Natural killer cell (primary cell): ENCODE data around the gene PDE11A. TPM values are rescaled to one million over a fixed set of nuclear protein-coding genes. Genes with fewer than 3 reads are reported as not detected.

Experiments
- ATAC-seq, 3 donors: fragments of 150-1000 bp in 2 of 3; fragments of 200-7000 bp in 1 of 3; cut with Tn5 transposase; 1 replicate in 1 of 3; 2 replicates in 2 of 3; pipeline ENCODE4 v1.10.0; 2021; ENCODE audit warnings: mild to moderate bottlenecking in 2 of 3, moderate library complexity in 2 of 3
- DNase-seq, 2 donors: peaks; one replicate each; pipeline versions ENCODE4 v3.0.0 to v3.0.0-alpha.2; 2013 to 2021; ENCODE audit warnings: mixed read lengths in 1 of 2
- H3K27ac ChIP-seq: one replicate; pipeline ENCODE4 v1.5.1; 2013; ENCODE audit warnings: mild to moderate bottlenecking, low read length
- H3K27me3 ChIP-seq: one replicate; pipeline ENCODE4 v1.6.1; 2013; ENCODE audit warnings: low read length; ENCODE audit not compliant: control insufficient read depth, insufficient read depth
- H3K36me3 ChIP-seq: one replicate; pipeline ENCODE4 v1.6.1; 2013; ENCODE audit warnings: low read length; ENCODE audit not compliant: control insufficient read depth, insufficient read depth
- H3K4me1 ChIP-seq: one replicate; pipeline ENCODE4 v1.6.1; 2013; ENCODE audit warnings: low read length; ENCODE audit not compliant: control insufficient read depth, insufficient read depth
- H3K4me3 ChIP-seq: one replicate; pipeline ENCODE4 v1.5.1; 2013; ENCODE audit warnings: low read length
- H3K9me3 ChIP-seq: one replicate; pipeline ENCODE4 v1.6.1; 2013; ENCODE audit warnings: low read length; ENCODE audit not compliant: control insufficient read depth, insufficient read depth
- H3K27ac Mint-ChIP-seq, 2 donors: one replicate each; pipeline ENCODE4 v1.8.0; 2022; ENCODE audit warnings: mild to moderate bottlenecking in 2 of 2, mixed read lengths in 2 of 2, moderate library complexity in 1 of 2
- H3K27me3 Mint-ChIP-seq, 2 donors: one replicate each; pipeline ENCODE4 v1.8.0; 2022; ENCODE audit warnings: low read depth in 2 of 2, mixed read lengths in 2 of 2
- H3K36me3 Mint-ChIP-seq: one replicate; pipeline ENCODE4 v1.8.0; 2022; ENCODE audit warnings: mixed read lengths
- H3K4me1 Mint-ChIP-seq, 2 donors: one replicate each; pipeline ENCODE4 v1.8.0; 2022; ENCODE audit warnings: mixed read lengths in 2 of 2
- H3K4me3 Mint-ChIP-seq: one replicate; pipeline ENCODE4 v1.8.0; 2022; ENCODE audit warnings: mild to moderate bottlenecking, moderate library complexity, mixed read lengths
- H3K9me3 Mint-ChIP-seq, 2 donors: one replicate each; pipeline ENCODE4 v1.8.0; 2022; ENCODE audit warnings: mixed read lengths in 2 of 2
- WGBS: methylation state at CpG from one replicate; pipeline ENCODE4 v1.1.7; 2013; ENCODE audit warnings: missing lambda C conversion rate; ENCODE audit not compliant: insufficient coverage; 5-methylcytosine and 5-hydroxymethylcytosine counted together
- intact Hi-C: fragments of 100-400 bp; cut with micrococcal nuclease; formaldehyde crosslinking; loops from one replicate; pipeline ENCODE4 v1.14.2; 2022
- total RNA-seq, 4 donors: library from RNA; stranded (reverse); fragments of 120-200 nt in 1 of 4; gene quantifications; one replicate each; pipeline versions ENCODE4 v1.2.3 to v1.2.4, GENCODE V29; 2013 to 2022
- TF ChIP-seq, protein P1 (sequence below): fragments of 200-600 bp; IDR thresholded peaks from one replicate; pipeline ENCODE4 v1.8.0; 2022; ENCODE audit warnings: antibody characterized with exemption

Gene PDE11A
- total RNA-seq, 3 donors from 2014 or later (not counting 1 experiment from before 2014, with no cell fraction given): not detected

DNA sequence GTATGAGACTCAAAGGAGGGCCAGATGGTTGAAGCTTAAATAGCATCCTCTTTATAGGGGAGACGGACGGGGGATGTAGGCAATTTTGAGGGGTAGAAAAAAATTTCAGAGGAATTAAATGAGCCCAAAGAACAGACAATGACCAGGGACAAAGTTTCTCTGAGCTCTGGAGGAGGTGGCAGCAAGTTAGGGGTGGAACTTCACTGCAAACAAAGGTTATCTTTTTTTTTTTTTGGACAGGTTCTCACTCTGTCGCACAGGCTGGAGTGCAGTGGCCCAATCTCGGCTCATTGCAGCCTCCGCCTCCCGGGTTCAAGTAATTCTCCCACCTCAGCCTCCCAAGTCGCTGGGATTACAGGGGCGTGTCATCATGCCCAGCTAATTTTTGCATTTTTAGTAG is 195.6 kb downstream of the PDE11A start:
- WGBS: 87% methylated on average over 8 of the region's 8 CpGs
- intact Hi-C loops: no loop called here
- ATAC-seq: no peak

DNA sequence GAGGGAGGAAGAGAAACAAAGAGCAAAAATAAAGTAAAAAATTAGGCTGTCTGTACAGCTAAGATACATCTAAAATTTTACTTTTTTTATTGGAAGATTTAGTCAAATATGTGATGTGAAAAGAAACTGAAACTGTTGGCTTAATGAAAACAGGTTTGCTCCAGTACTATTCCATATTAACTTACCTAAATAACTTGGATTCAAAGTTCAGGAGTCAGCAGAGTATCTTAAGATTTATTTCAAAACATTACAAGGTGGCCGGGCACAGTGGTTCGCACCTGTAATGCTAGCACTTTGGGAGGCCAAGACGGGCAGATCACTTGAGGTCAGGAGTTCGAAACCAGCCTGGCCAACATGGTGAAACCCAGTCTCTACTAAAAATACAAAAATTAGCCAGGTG is 197.9 kb downstream of the PDE11A start:
- H3K27me3 Mint-ChIP-seq: peaks cover 0 to 13% of the 10 kb centered on the region in 2 donors
- no peaks in the 10 kb centered on the region for H3K36me3 Mint-ChIP-seq
- no peak for ATAC-seq
- H3K4me1 ChIP-seq: no peaks in the 10 kb centered on the region
- H3K27ac ChIP-seq: no peak overlapping the region
- WGBS: 93% methylated on average over 4 of the region's 4 CpGs
- TF ChIP-seq, protein P1, sequence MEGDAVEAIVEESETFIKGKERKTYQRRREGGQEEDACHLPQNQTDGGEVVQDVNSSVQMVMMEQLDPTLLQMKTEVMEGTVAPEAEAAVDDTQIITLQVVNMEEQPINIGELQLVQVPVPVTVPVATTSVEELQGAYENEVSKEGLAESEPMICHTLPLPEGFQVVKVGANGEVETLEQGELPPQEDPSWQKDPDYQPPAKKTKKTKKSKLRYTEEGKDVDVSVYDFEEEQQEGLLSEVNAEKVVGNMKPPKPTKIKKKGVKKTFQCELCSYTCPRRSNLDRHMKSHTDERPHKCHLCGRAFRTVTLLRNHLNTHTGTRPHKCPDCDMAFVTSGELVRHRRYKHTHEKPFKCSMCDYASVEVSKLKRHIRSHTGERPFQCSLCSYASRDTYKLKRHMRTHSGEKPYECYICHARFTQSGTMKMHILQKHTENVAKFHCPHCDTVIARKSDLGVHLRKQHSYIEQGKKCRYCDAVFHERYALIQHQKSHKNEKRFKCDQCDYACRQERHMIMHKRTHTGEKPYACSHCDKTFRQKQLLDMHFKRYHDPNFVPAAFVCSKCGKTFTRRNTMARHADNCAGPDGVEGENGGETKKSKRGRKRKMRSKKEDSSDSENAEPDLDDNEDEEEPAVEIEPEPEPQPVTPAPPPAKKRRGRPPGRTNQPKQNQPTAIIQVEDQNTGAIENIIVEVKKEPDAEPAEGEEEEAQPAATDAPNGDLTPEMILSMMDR: no peak
- intact Hi-C loops: no loop called here
- no peak for DNase-seq
- no peaks in the 10 kb centered on the region for H3K4me1 Mint-ChIP-seq
- H3K36me3 ChIP-seq: no peaks in the 10 kb centered on the region
- no peak overlapping the region for H3K4me3 Mint-ChIP-seq
- no peaks in the 10 kb centered on the region for H3K9me3 Mint-ChIP-seq
- H3K9me3 ChIP-seq: no peaks in the 10 kb centered on the region
- H3K27me3 ChIP-seq: no peaks in the 10 kb centered on the region
- no peak overlapping the region for H3K27ac Mint-ChIP-seq
- H3K4me3 ChIP-seq: no peak overlapping the region

More for the DNA sequence above, 195.6 kb downstream of the PDE11A start:
- H3K27ac ChIP-seq: no peak overlapping the region
- H3K4me1 Mint-ChIP-seq: no peaks in the 10 kb centered on the region
- H3K9me3 Mint-ChIP-seq: no peaks in the 10 kb centered on the region
- H3K9me3 ChIP-seq: no peaks in the 10 kb centered on the region
- H3K4me1 ChIP-seq: no peaks in the 10 kb centered on the region
- H3K36me3 Mint-ChIP-seq: no peaks in the 10 kb centered on the region
- no peak overlapping the region for H3K4me3 Mint-ChIP-seq
- peaks cover 0 to 13% of the 10 kb centered on the region in 2 donors for H3K27me3 Mint-ChIP-seq
- H3K27ac Mint-ChIP-seq: no peak overlapping the region
- H3K27me3 ChIP-seq: no peaks in the 10 kb centered on the region
- no peak overlapping the region for H3K4me3 ChIP-seq
- H3K36me3 ChIP-seq: no peaks in the 10 kb centered on the region
- TF ChIP-seq, protein P1: no peak
- no peak for DNase-seq

DNA sequence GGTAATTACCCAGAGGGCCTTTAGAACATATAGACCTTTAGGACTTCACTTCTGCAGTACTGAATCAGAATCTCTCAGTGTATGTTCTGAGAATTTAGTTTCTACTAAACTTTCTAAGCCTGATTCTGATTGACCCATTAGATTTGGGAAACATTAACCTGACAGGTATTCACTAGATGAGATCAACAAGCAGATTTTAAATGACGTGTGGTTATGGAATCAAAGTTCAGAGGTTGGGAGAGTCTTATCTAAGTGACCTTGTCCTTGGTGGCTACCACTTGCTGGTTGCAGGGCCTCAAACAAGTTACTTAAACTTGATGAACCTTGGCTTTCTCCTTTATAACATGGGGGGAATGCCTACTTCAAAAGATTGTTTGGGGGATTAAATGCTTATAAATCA is 198.7 kb downstream of the PDE11A start:
- ATAC-seq: no peak
- H3K36me3 Mint-ChIP-seq: no peaks in the 10 kb centered on the region

DNA sequence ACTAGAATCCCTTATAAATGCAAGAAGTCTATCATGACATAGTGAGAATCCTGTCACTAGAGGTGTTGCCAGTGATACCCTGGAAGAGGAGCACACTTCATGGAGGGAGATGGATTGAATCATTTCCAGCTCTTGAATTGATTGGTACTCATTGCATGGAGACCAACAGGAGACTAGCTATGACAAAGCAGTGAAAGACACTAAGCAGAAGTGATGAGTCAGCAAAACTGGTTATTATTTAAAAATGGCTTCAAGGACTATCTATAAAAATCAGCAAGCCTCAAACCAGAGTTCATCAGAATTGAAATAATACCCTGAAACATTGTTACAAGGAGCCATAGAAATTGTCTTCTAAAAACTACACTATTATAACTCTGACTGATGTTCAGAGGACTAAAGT is 200.3 kb downstream of the PDE11A start:
- H3K36me3 Mint-ChIP-seq: no peaks in the 10 kb centered on the region

More for the DNA sequence above, 198.7 kb downstream of the PDE11A start:
- H3K4me1 ChIP-seq: no peaks in the 10 kb centered on the region
- no peak overlapping the region for H3K4me3 Mint-ChIP-seq
- no peak for DNase-seq
- no peaks in the 10 kb centered on the region for H3K9me3 ChIP-seq
- no peaks in the 10 kb centered on the region for H3K9me3 Mint-ChIP-seq
- H3K27me3 Mint-ChIP-seq: peaks cover 0 to 13% of the 10 kb centered on the region in 2 donors
- 83% methylated on average over 1 of the region's 1 CpG for WGBS
- H3K27me3 ChIP-seq: no peaks in the 10 kb centered on the region
- intact Hi-C loops: no loop called here
- TF ChIP-seq, protein P1: no peak
- H3K27ac Mint-ChIP-seq: no peak overlapping the region
- no peaks in the 10 kb centered on the region for H3K4me1 Mint-ChIP-seq
- H3K36me3 ChIP-seq: no peaks in the 10 kb centered on the region
- H3K27ac ChIP-seq: no peak overlapping the region
- no peak overlapping the region for H3K4me3 ChIP-seq

More for the DNA sequence above, 200.3 kb downstream of the PDE11A start:
- TF ChIP-seq, protein P1: no peak
- no peak overlapping the region for H3K27ac Mint-ChIP-seq
- Histone ChIP-seq H3K27me3 (no peaks in the 10 kb centered on the region), H3K4me3 (no peak overlapping the region), H3K4me1 (no peaks in the 10 kb centered on the region), H3K27ac (no peak overlapping the region), H3K36me3 (no peaks in the 10 kb centered on the region), H3K9me3 (no peaks in the 10 kb centered on the region)
- no peak for DNase-seq
- H3K4me3 Mint-ChIP-seq: no peak overlapping the region
- H3K27me3 Mint-ChIP-seq: peaks cover under 1 to 3% of the 10 kb centered on the region in 2 donors
- no peak for ATAC-seq
- H3K4me1 Mint-ChIP-seq: no peaks in the 10 kb centered on the region
- H3K9me3 Mint-ChIP-seq: no peaks in the 10 kb centered on the region
- intact Hi-C loops: no loop called here
